HG03196 (cell line): ENCODE data around the gene PTPRN2.

ENCODE experiments used
- ATAC-seq: cut with Tn5 transposase; IDR thresholded peaks from one replicate; pipeline ENCODE4 v1.9.1; 2021; ENCODE audit not compliant: unreplicated experiment

The PTPRN2 gene

GRCh38 chr7:157832866-157833607 lies 754.6 kb downstream of the PTPRN2 start:
- no peak for ATAC-seq

GRCh38 chr7:157832421-157832820 lies 755.2 kb downstream of the PTPRN2 start:
- no peak for ATAC-seq

GRCh38 chr7:157832006-157832405 lies 755.6 kb downstream of the PTPRN2 start:
- no peak for ATAC-seq

GRCh38 chr7:157831143-157831905 lies 756.3 kb downstream of the PTPRN2 start:
- no peak for ATAC-seq

GRCh38 chr7:157830331-157830730 lies 757.3 kb downstream of the PTPRN2 start:
- no peak for ATAC-seq

DNA sequence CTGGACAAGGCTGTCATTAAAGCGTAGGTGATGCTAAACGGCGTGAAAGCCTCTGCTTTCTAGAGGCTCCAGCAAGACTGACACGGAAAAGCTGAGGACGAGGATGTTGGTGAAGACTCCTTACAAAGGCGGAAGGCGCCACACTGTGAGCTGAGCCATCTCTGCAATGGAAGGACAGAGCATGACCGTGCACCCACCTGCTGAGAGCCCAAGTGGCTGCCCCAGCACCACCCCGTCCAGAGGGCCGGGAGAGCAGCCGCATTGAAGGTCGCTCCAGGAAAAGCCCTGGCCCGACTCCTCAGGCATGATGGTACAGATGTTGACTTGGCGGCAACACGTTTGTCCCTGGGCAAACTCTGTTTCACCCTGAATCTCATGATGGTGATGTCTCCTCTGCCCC lies 758.1 kb downstream of the PTPRN2 start:
- no peak for ATAC-seq

DNA sequence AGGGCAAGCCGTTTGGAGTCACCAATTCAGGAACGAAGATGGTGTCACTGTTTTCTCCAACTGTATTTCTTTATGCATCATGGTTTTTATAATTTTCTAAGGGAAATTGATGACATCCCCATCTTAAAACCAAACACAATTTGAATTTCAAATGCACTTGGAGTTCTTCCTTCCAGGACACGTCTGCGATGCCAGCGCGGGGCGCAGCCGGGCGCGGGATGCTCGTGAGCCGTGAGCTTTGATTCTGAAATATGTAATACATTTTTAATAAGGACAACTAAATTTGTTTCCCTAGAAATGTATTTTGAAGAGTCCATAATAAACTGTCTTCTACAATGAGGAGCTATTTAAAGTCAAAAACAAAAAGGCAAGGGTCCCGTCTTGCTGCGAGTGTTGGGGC lies 758.7 kb downstream of the PTPRN2 start:
- no peak for ATAC-seq

GRCh38 chr7:157828190-157828589 lies 759.4 kb downstream of the PTPRN2 start:
- no peak for ATAC-seq

DNA sequence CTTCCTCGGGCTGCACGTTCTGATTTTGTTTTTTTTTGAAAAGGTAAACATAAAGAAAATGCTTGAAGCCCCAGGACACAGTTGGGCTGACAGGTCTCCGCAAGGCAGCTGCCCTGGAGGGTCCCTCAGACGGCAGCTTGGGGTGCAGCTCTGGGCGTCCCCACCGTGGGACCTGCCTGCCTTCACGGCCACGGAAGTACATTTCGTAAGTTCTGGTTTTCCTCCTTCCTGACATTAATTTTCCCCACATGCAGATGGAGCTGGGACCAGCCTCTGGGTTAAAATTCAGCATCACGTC lies 759.8 kb downstream of the PTPRN2 start:
- ATAC-seq: no peak

GRCh38 chr7:157827045-157827862 lies 760.4 kb downstream of the PTPRN2 start:
- no peak for ATAC-seq

GRCh38 chr7:157826566-157826965 lies 761.1 kb downstream of the PTPRN2 start:
- ATAC-seq: no peak

GRCh38 chr7:157825325-157825724 lies 762.3 kb downstream of the PTPRN2 start:
- ATAC-seq: no peak

GRCh38 chr7:157824819-157825121 lies 762.9 kb downstream of the PTPRN2 start:
- ATAC-seq: no peak

DNA sequence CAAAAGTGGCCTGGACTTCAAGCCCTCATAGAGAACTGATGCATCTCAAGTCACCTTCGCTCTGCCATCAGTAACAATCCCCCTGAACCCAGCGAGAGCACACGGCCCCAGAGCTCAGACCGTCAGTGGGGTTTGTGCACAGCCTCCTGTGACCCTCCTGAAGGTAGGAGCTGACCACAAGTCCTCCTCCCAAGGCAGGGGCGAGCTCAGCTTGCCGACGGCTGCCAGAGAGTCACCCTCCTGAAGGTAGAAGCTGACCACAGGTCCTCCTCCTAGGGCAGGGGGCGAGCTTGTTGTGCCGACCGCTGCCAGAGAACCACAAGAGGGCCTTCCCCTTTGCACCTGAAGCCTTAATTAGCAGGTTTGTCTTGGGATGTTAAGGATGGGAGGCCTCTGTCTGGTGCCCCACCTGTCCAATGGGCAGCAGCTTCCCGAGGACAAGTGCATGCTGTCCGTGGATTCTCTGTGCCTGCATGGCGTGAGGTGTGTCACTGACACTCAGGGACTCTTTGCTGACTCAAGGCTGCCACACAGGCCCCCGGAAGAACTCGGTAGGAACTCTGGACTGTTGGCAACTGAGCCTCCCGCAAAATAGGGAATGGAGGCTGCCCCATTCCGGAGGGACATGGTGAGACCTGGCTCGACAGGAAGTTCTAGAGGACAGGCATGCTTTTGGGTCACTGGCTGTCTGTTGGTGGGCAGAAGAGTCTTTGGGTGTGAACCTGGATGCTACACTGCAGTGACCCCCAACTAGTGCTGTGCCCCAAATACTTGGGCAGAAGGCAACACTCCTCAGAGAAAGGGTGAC lies 763.4 kb downstream of the PTPRN2 start:
- no peak for ATAC-seq

DNA sequence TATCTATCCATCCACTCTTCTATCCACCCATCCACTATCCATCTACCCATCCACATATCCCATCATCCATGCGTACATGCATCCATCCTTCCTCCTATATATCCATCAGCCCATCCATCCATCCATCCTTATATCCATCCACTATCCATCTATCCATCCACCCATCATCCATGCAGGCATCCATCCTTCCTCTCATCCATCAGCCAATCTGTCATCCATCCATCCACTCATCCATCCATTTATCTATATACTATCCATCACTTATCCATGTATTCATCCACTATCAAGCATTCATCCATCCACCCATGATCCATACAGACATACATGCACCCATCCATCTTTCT lies 765.0 kb downstream of the PTPRN2 start:
- no peak for ATAC-seq

GRCh38 chr7:157821959-157822687 lies 765.5 kb downstream of the PTPRN2 start:
- ATAC-seq: no peak

- no peak for ATAC-seq
Measured at GRCh38 chr7:157820796-157821195, 766.8 kb downstream of the PTPRN2 start.

GRCh38 chr7:157819455-157819807 lies 768.2 kb downstream of the PTPRN2 start:
- ATAC-seq: no peak

DNA sequence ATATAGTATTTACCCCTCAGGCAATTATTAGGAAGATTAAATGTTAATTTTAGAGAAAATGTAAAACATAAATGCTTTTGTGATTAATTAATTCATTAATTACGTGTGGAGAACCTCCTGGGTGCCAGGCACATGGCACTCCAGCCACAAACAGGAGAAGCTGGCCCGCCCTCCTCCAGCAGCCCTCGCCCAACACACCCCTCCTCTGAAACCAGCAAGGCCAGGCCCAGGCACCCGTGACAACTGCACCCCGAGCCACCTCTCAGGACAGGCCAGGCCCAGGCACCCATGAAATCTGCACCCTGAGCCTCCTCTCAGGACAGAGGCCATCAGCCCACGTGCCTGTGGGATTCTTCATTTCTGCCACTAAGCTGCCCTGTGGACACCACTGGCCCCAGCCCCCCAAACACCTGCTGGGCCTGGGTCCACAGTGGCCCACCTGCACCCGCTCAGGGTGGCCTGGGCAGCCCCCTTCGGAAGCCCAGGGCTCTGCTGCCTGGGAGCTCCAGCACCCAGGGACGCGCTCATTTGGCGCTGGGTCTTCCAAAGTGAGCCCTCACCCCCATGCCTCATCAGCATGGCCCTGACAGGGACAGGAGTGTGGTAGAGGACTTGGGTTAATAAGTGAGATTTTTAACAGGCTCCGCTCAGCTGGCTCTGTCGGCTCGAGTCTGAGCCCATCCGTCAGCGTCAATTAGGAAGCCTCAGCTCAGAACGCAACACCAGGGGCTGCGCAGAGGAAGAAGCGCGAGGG lies 768.7 kb downstream of the PTPRN2 start:
- ATAC-seq: no peak
